GM12878 (cell line): ENCODE measurements around the gene FOXJ1.

Experiments
- ASH2L ChIP-seq: fragments of 300-600, 200-600 bp; sonication (generic); IDR thresholded peaks from 2 replicates; pipeline ENCODE4 v1.6.1; 2017; ENCODE audit warnings: low read depth, mild to moderate bottlenecking, borderline replicate concordance
- CHD2 ChIP-seq: IDR thresholded peaks from 2 replicates; pipeline ENCODE4 v1.6.1; 2011; ENCODE audit warnings: low read depth, low read length, improper control_type of control experiment, borderline replicate concordance
- CTCF ChIP-seq, 3 experiments: IDR thresholded peaks in 2 of 3; conservative IDR thresholded peaks in 1 of 3; 2 replicates each; pipeline ENCODE4 v1.5.1; 2011; ENCODE audit warnings: low read depth in 3 of 3, low read length in 3 of 3, mild to moderate bottlenecking in 3 of 3, control low read depth in 2 of 3, moderate library complexity in 2 of 3, inconsistent platforms in 1 of 3, mixed read lengths in 1 of 3; ENCODE audit not compliant: control insufficient read depth in 2 of 3, insufficient read depth in 1 of 3; ENCODE audit errors: extremely low read depth in 1 of 3
- EP300 ChIP-seq, 2 experiments: fragments of 150-350 bp in 1 of 2; IDR thresholded peaks; 2 replicates each; pipeline ENCODE4 v1.6.1; 2011 to 2012; ENCODE audit warnings: low read depth in 2 of 2, low read length in 2 of 2, borderline replicate concordance in 1 of 2, improper control_type of control experiment in 1 of 2, inconsistent platforms in 1 of 2; ENCODE audit not compliant: control insufficient read depth in 1 of 2
- HCFC1 ChIP-seq: fragments of 150-350 bp; IDR thresholded peaks from 2 replicates; pipeline ENCODE4 v1.6.1; 2014; ENCODE audit warnings: low read length
- LARP7 ChIP-seq: fragments of 450-650 bp; IDR thresholded peaks from 2 replicates; pipeline ENCODE4 v1.6.1; 2017; ENCODE audit warnings: mild to moderate bottlenecking
- MEF2A ChIP-seq: IDR thresholded peaks from 2 replicates; pipeline ENCODE4 v1.6.1; 2011; ENCODE audit warnings: low read depth, mild to moderate bottlenecking, low read length, moderate library complexity; ENCODE audit not compliant: insufficient read depth
- NRF1 ChIP-seq: conservative IDR thresholded peaks from 2 replicates; pipeline ENCODE4 v1.6.1; 2011; ENCODE audit warnings: mild to moderate bottlenecking, low read depth, low read length, improper control_type of control experiment
- SMC3 ChIP-seq: IDR thresholded peaks from 2 replicates; pipeline ENCODE4 v1.6.1; 2011; ENCODE audit warnings: low read length, improper control_type of control experiment, borderline replicate concordance
- ZBTB4 ChIP-seq: fragments of 450-650 bp; formaldehyde crosslinking; IDR thresholded peaks from 2 replicates; pipeline ENCODE4 v1.4.0; 2022; ENCODE audit warnings: mild to moderate bottlenecking, moderate library complexity
- ZNF274 ChIP-seq: IDR thresholded peaks from one replicate; pipeline ENCODE4 v1.8.0; 2011; ENCODE audit not compliant: insufficient read length, insufficient read depth
- TF ChIP-seq, protein P1 (sequence below): fragments of 150-350 bp; IDR thresholded peaks from 2 replicates; pipeline ENCODE4 v1.6.1; 2016; ENCODE audit warnings: low read depth, low read length

GRCh38 chr17:76132574-76133338 lies 8.3 kb downstream of the FOXJ1 start:
- TF ChIP-seq CTCF (IDR thresholded peaks at IDR 0.05 in 2 of 3, conservative IDR thresholded peaks at IDR 0.05 in 1 of 3; ENCODE audit: control insufficient read depth in 2 of 3, extremely low read depth in 1 of 3, insufficient read depth in 1 of 3, low read depth in 3 of 3, low read length in 3 of 3) (no peak), MEF2A (no peak), CHD2 (no peak), SMC3 (no peak), LARP7 (no peak), NRF1 (no peak), ZBTB4 (CRISPR knock-in tag) (no peak), ASH2L (no peak), EP300 (IDR thresholded peaks at IDR 0.05; ENCODE audit: borderline replicate concordance in 1 of 2, control insufficient read depth in 1 of 2, low read depth in 2 of 2, low read length in 2 of 2) (no peak), ZNF274 (no peak), HCFC1 (no peak)
- TF ChIP-seq, protein P1, sequence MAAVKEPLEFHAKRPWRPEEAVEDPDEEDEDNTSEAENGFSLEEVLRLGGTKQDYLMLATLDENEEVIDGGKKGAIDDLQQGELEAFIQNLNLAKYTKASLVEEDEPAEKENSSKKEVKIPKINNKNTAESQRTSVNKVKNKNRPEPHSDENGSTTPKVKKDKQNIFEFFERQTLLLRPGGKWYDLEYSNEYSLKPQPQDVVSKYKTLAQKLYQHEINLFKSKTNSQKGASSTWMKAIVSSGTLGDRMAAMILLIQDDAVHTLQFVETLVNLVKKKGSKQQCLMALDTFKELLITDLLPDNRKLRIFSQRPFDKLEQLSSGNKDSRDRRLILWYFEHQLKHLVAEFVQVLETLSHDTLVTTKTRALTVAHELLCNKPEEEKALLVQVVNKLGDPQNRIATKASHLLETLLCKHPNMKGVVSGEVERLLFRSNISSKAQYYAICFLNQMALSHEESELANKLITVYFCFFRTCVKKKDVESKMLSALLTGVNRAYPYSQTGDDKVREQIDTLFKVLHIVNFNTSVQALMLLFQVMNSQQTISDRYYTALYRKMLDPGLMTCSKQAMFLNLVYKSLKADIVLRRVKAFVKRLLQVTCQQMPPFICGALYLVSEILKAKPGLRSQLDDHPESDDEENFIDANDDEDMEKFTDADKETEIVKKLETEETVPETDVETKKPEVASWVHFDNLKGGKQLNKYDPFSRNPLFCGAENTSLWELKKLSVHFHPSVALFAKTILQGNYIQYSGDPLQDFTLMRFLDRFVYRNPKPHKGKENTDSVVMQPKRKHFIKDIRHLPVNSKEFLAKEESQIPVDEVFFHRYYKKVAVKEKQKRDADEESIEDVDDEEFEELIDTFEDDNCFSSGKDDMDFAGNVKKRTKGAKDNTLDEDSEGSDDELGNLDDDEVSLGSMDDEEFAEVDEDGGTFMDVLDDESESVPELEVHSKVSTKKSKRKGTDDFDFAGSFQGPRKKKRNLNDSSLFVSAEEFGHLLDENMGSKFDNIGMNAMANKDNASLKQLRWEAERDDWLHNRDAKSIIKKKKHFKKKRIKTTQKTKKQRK, result no peak
